HG03280 (cell line): Measurements from ENCODE around the gene CGB2.
"Not testable (repeated sequence)": the region's sequence is repeated elsewhere in the genome, so short reads cannot be mapped to it uniquely, and the experiment has no call there.

ENCODE experiments used
- ATAC-seq: cut with Tn5 transposase; IDR thresholded peaks from one replicate; pipeline ENCODE4 v1.9.1; 2021; ENCODE audit warnings: mild to moderate bottlenecking, moderate library complexity; ENCODE audit not compliant: unreplicated experiment

CGB2 gene

DNA sequence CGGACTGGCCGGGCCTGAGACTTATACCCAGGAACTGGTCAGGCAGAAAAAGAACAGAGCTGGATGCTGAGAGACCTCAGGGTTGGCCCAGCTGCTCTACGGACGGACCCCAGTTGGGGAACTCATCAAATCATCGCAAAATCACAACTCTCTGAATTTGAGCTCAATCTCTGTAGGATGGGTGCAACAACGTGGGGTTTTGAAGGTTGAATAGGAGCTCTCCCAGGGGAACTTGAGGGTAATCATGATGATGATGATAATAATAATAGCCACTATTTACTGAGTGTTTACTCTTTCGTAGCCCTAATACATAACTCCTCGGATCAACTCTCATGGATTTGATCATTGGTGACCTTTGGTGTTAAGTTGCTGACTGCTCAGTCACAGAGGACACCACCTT lies 1.4 kb upstream of the CGB2 start:
- ATAC-seq: not testable (repeated sequence)

DNA sequence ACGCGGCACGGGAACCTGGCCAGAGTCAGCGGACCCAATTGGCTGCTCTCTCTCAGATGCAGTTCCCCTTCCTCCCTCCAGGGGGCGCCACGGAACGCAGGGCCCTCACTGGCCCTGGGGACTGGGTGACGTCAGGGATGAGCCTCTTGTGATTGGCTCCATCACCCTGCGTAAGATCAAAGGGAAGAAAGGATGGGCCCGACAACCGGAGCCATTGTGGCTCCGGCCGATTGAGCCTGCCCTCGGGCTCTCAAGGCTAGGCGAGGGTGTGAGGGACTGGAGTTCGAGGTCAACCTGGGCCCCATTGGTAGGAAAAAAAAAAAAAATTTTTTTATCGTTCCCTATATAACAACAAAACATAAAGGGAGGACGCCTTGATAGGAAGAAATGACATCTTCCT lies 5.1 kb downstream of the CGB2 start, which contains the start of gene CGB1:
TSS of gene CGB1 (minus strand) at position 81 of the 400 bp plus-strand sequence. CDS start 184 bp downstream, outside the sequence.
- ATAC-seq: not testable (repeated sequence)

DNA sequence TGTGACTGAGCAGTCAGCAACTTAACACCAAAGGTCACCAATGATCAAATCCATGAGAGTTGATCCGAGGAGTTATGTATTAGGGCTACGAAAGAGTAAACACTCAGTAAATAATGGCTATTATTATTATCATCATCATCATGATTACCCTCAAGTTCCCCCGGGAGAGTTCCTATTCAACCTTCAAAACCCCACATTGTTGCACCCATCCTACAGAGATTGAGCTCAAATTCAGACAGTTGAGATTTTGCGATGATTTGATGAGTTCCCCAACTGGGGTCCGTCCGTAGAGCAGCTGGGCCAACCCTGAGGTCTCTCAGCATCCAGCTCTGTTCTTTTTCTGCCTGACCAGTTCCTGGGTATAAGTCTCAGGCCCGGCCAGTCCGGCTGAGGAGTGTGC lies 6.4 kb downstream of the CGB2 start:
- not testable (repeated sequence) for ATAC-seq

DNA sequence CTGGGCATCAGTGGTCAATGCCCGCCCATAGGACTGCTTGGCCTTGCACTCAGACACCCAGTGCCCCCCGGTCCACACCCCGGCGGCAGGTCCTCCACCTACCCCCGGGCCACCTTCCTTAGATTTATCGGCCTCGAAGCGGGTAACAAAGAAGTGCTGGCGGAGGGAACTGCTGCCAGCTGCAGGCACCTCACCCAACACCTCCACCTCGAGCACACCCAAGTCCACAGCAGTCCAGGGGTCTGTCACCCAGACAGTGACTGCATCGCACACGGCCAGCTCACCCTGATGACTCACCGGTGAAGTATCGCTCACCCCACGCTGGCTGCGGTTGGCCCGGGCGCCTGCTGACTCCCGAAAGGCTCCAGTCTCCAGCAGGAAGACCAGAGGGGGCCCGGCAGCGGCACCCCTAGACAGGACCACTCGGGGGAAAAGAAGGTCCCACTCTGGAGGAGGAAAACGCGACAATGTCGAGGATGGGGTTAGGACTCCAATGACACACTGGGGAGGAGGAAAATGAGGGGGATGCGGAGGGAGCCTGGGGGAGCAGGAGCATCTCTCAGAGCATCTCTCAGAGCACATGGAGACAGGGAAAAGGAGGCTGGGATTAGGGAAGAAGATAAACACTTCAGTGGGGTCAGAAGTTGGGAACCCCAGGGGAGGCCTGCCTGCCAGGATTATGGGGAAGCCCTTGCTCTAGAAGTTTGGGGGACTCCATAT lies 7.0 kb downstream of the CGB2 start:
- ATAC-seq: not testable (repeated sequence)

DNA sequence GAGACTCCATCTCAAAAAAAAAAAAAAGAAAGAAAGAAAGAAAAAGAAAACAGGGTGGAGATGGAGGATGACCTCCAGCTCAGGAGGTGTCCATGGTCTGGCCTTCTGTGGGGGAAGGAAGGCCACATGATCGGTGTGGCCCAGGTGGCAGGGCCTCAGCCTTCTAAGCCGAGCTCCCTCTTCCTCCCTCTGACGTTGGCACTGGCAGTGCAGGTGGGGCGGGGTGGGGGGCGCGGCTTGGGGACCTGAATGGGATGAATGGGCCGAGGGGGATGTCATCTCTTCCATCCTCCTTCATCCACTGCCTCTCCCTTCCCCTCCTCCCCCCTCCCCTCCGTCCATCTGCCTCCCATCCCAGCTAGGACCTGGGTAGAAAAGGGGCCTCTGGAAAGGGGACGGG lies 8.0 kb downstream of the CGB2 start:
- not testable (repeated sequence) for ATAC-seq

DNA sequence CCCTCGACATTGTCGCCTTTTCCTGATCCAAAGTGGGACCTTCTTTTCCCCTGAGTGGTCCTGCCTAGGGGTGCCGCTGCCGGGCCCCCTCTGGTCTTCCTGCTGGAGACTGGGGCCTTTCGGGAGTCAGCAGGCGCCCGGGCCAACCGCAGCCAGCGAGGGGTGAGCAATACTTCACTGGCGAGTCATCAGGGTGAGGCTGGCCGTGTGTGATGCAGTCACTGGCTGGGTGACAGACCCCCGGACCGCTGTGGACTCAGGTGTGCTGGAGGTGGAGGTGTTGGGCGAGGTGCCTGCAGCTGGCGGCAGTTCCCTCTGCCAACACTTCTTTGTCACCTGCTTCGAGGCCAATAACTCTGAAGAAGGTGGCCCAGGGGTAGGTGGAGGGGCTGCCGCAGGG lies 10.5 kb downstream of the CGB2 start:
- ATAC-seq: no peak

DNA sequence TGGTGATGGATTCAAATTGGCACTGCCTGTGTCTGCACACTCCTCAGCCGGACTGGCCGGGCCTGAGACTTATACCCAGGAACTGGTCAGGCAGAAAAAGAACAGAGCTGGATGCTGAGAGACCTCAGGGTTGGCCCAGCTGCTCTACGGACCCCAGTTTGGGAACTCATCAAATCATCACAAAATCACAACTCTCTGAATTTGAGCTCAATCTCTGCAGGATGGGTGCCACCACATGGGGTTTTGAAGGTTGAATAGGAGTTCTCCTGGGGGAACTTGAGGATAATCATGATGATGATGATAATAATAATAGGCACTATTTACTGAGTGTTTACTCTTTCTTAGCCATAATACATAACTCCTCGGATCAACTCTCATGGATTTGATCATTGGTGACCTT lies 11.0 kb downstream of the CGB2 start:
- ATAC-seq: not testable (repeated sequence)

DNA sequence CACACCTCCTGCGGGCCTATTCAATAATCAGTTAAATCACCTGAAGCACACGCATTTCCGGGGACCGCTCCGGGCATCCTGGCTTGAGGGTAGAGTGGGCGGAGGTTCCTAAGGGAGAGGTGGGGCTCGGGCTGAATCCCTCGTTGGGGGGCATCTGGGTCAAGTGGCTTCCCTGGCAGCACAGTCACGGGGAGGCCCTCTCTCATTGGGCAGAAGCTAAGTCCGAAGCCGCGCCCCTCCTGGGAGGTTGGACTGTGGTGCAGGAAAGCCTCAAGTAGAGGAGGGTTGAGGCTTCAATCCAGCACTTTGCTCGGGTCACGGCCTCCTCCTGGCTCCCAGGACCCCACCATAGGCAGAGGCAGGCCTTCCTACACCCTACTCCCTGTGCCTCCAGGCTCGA lies 11.9 kb downstream of the CGB2 start, which contains the start of gene CGB5:
TSS of gene CGB5 (plus strand) at position 301 of the 400 bp plus-strand sequence. CDS start 362 bp downstream, outside the sequence.
- not testable (repeated sequence) for ATAC-seq

DNA sequence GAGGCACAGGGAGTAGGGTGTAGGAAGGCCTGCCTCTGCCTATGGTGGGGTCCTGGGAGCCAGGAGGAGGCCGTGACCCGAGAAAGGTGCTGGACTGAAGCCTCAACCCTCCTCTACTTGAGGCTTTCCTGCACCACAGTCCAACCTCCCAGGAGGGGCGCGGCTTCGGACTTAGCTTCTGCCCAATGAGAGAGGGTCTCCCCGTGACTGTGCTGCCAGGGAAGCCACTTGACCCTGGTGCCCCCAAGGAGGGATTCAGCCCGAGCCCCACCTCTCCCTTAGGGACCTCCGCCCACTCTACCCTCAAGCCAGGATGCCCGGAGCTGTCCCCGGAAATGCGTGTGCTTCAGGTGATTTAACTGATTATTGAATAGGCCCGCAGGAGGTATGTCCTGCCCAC lies 17.3 kb downstream of the CGB2 start, which contains the start of gene CGB8:
TSS of gene CGB8 (minus strand) at position 101 of the 400 bp plus-strand sequence. CDS start 372 bp downstream, outside the sequence.
- not testable (repeated sequence) for ATAC-seq

DNA sequence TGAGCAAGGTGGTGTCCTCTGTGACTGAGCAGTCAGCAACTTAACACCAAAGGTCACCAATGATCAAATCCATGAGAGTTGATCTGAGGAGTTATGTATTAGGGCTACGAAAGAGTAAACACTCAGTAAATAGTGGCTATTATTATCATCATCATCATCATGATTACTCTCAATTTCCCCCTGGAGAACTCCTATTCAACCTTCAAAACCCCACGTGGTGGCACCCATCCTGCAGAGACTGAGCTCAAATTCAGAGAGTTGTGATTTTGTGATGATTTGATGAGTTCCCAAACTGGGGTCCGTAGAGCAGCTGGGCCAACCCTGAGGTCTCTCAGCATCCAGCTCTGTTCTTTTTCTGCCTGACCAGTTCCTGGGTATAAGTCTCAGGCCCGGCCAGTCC lies 18.1 kb downstream of the CGB2 start:
- ATAC-seq: not testable (repeated sequence)

DNA sequence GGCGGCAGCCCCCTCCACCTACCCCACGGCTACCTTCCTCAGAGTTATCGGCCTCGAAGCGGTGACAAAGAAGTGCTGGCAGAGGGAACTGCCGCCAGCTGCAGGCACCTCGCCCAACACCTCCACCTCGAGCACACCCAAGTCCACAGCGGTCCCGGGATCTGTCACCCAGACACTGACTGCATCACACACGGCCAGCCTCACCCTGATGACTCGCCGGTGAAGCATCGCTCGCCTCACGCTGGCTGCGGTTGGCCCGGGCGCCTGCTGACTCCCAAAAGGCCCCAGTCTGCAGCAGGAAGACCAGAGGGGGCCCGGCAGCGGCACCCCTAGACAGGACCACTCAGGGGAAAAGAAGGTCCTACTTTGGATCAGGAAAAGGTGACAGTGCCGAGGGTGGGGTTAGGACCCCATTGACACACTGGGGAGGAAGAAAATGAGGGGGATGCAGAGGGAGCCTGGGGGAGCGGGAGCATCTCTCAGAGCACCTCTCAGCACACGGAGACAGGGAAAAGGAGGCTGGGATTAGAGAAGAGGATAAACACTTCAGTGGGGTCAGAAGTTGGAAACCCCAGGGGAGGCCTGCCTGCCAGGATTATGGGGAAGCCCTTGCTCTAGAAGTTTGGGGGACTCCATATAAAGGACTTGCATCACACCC lies 18.8 kb downstream of the CGB2 start:
- ATAC-seq: not testable (repeated sequence)

DNA sequence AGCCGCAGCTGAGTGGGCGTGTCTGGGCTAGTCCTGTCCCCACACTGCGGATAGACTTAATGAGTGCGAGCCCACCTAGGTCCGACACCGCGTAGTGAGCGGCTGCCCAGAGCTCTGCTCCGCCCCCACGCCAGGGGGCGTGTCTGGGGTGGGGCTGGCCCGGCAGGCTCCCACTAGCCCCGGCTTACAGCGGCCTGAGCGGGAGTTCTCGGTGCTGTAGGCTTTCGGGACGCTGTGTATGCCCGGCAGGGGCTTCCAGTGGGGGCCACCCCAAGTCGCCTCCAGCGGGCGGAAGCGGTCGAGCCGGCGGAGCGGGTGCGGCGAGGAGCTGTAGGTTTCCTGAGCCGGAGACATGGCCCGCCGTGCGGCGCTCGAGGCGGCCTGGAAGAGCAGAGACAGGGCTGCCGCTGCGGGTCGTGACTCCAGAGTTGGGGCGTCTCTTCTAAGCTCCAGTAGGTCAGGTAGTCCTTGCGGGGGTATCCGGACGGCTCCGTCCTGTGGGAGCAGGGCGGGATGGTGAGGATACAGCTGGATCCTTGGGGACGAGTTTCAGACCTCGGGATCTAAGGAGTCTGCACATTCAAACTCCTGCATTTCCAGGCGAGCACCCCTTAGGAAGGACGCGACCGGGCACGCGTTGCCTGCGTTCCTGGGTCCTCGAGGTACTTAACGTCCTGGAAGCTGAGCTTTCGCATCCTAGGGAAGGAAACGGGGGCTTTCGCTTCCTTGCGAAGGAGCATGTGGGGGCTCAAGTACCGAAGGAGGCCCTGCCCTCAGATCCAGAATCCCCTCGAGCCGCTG lies 24.6 kb downstream of the CGB2 start:
- ATAC-seq: no peak

DNA sequence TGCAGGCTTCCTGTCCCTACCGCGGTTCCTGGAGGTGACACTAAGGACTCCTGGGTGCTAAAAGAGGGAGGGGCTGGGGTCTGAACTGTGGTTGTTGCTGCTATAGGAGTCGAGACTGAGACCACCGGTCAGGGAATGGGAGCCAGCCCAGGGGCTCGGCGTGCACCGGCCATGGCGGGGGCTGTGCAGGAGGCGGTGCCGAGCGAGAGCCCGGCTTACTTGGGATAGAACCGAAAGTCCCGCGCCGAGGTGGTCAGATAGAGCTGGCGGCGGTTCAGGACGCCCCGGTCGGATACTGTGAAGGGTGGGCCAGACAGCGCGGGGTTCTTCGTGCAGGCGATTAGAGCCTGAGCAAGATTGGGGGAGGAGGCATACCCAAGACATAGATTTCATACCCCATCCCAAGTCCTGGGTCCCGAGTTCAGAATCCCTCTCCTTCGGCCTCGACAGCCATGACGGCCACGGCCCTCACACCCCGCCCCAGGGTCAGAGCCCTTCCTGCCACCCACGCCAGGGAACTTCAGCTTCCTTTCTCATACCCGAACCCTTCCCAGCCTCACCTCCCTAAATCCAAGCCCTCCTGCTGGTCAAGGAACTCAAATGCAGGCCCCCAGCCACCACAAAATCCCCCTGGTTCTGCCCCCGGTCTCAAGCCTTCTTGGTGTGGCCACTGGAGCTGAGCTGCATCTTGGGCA lies 25.4 kb downstream of the CGB2 start:
- not testable (repeated sequence) for ATAC-seq

DNA sequence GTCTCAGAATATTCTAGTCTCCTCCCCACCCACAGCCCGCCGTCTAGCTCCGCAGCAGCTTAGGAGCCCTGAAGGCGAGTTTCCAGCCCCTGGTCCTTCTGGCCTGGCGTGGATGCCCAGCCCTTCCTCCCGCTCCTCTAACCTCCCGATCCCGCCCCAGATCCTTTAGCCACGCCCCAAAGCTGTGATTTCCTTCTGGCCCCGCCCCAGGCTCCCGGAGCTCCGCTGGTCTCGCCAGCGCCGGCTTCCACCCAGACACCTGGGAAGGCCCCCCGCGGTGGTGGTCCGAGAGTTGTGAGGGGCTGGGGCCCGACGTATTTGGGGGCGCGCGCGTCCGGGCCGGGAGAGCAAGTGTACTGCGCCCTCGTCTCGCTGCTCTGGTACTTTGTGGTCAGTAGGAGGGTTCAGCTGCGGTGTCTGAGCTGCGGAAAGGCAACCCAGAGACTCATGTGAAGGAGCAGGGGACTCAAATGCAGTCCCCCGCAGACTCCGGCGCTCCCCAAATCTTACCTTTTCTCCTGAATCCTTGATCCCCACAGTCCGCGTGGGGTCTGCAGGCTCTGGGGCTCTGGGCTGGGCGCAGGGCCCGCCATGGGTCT lies 26.0 kb downstream of the CGB2 start, which contains the start of gene CGB7:
TSS of gene CGB7 (minus strand) at position 114 of the 599 bp plus-strand sequence. CDS start 2,374 bp downstream, outside the sequence.
- ATAC-seq: no peak

DNA sequence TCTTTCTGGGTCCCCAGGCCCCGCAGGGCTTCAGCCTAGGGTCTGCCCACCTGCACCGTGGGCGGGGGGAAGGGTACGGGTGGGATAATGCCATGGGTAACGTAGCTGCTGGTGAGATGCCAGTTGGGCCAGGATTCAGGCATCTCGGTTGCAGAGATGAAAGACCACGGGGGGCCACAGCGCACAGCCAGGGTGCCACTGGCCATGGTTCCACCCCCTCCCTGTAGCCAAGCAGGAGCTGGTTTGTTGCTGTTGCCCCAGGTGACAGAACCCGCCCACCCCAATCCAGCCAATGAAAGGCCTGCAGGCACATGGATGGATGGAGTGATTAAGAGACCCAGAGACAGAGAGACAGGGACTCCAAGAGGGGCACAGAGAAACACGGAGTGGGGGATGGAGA lies 26.9 kb downstream of the CGB2 start:
- ATAC-seq: no peak

DNA sequence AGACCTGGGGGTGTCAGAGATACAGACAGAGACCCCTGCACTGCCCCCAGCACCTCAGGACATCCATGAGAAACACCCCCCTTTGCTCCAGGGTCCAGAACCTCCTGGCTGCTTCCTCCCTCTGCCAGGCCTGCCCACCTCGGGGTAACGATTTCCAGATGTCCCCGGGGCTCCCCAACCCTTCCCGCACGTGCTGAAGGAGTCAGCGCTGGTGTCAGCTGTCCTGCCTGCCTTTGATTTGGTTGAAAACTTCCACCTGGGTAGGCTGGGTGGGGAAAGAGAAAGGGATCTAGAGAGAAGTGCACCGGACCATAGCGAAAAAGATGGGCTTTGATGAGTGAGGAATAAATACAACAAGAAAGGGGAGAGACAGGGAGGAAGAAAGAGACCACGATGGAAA lies 27.4 kb downstream of the CGB2 start:
- ATAC-seq: no peak

DNA sequence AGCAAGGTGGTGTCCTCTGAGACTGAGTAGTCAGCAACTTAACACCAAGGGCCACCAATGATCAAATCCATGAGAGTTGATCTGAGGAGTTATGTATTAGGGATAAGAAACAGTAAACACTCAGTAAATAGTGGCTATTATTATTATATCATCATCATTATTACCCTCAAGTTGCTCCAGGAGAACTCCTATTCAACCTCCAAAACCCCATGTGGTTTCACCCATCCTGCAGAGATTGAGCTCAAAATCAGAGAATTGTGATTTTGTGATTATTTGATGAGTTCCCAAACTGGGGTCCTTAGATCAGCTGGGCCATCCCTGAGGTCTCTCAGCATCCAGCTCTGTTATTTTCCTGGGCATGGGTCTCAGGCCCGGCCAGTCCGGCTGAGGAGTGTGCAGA lies 29.3 kb downstream of the CGB2 start:
- ATAC-seq: no peak

DNA sequence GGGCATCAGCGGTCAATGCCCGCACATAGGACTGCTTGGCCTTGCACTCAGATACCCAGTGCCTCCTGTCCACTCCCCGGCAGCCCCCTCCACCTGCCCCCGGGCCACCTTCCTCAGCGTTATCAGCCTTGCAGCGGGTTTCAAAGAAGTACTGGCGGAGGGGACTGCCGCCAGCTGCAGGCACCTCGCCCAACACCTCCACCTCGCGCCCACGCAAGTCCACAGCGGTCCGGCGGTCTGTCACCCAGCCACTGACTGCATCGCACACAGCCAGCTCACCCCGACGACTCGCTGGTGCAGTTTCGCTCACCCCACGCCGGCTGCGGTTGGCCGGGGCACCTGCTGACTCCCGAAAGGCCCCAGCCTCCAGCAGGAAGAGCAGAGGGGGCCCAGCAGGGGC lies 29.8 kb downstream of the CGB2 start:
- ATAC-seq: no peak

DNA sequence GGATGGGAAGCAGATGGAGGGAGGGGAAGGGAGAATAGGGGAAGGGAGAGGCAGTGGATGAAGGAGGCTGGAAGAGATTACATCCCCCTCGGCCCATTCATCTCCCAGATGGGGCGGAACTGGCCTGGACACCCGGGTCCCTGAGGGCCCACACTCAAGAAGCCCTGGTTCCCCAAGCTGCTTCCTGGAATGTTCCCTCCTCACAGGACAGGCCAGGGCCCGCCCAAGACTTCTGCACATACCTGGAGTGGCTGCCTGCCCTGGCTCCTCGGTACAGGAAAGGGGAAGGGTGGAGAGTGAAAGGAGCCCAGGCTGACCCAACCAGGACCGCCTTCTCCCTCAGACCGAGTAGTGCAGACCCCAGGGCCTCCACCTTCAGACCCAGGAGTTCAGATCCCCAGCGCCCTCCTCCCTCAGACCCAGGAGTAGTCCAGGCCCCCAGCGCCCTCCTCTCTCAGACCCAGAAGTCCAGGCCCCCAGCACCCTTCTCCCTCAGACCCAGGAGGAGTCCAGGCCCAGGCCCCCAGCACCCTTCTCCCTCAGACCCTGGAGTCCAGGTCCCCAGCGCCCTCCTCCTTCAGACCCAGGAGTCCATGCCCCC lies 32.4 kb downstream of the CGB2 start:
- ATAC-seq: no peak
